Activated CD8-positive, alpha-beta memory T cell treated with anti-CD3 and anti-CD28 coated beads for 1 hour (primary cell): ENCODE measurements around the gene MAS1.
"Not testable (repeated sequence)": the region's sequence is repeated elsewhere in the genome, so short reads cannot be mapped to it uniquely, and the experiment has no call there.

ENCODE experiments used
- DNase-seq, 2 donors: peaks; one replicate each; pipeline ENCODE4 v3.0.0-alpha.2; 2020; ENCODE audit warnings: low read depth in 1 of 2; ENCODE audit errors: extremely low read depth in 1 of 2

Gene MAS1

GRCh38 chr6:159890792-159891191, at the start of gene MAS1:
Gene MAS1 (plus strand): TSS chr6:159890988. CDS start chr6:159906956, 15,968 bp downstream.
- no peak for DNase-seq

DNA sequence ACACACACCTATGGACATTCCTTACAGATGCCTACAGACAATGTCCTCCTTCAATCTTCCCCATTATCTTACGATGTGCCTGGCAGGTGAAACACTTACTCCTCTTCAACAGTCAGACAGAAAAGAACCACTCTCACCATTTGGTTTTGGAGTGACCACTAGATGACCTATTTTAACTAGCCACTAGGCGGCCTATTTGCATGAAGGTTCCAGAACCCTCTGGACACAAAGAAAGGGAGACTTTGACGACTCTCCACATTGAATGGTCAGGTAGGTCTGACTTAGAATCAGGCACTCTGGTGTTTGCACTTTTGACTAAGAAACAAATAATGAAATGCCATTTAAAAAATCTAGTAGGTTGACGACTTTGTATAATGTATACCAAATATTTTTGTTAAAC, 48.8 kb upstream of the MAS1 start:
- no peak for DNase-seq

DNA sequence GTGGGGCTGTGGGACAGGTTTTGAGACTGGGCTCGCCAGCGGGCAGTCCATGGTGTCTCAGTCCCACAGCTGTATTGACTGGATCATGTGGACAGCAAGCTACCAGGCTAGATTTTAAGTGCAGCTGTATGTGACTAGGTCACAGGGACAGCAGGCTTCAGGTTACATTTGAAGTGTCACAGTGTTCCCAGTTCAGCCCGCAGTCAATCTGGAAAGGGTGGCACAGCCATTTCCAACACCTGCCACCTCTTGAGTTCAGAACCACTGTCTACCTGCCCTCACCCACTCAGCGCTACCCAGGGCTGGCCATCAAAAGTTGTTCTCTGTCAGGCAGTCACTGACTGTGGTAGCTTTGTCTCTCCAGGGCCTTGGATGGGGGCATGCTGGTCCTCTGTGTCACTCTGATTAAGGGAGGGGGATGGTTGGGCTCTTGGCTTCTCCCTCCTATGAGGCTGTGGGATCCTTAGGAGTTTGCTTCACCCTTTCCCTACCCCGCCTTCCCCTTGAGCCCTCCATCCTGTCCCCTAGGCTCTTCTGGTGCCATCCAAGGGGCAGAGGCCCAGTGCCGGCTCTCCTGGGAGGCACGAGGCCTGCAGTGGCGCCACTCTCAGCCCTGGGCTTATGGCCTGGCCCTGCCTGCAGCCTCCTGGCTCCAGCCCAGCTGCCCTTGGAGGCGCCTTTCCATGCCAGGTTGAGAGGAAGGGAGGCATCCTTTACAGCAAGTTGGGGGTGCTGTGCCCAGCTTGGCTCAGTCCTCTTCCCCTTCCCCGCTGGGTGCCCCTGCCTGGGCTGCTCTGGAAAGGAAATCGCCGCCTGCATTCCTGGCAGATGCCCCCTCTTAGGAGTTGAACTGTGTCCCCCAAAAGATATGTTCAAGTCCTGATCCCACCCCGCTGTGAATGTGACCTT, 45.8 kb upstream of the MAS1 start:
- no peak for DNase-seq

- not testable (repeated sequence) for DNase-seq
These were observed 42.2 kb upstream of the MAS1 start for GRCh38 chr6:159848552-159848951.

GRCh38 chr6:159849851-159850250, 40.9 kb upstream of the MAS1 start:
- DNase-seq = not testable (repeated sequence)

GRCh38 chr6:159852877-159853276, 37.9 kb upstream of the MAS1 start:
- DNase-seq = no peak

GRCh38 chr6:159853754-159854153, 37.0 kb upstream of the MAS1 start:
- DNase-seq = no peak

- DNase-seq = no peak
These were observed 35.8 kb upstream of the MAS1 start for GRCh38 chr6:159854959-159855358.

- DNase-seq = no peak
These were observed 32.5 kb upstream of the MAS1 start for GRCh38 chr6:159858259-159858658.

GRCh38 chr6:159860482-159860881, 30.3 kb upstream of the MAS1 start:
- DNase-seq = no peak

- DNase-seq = no peak
These were observed 28.7 kb upstream of the MAS1 start for GRCh38 chr6:159862103-159862502.

- not testable (repeated sequence) for DNase-seq
These were observed 27.4 kb upstream of the MAS1 start for GRCh38 chr6:159863341-159863740.

DNA sequence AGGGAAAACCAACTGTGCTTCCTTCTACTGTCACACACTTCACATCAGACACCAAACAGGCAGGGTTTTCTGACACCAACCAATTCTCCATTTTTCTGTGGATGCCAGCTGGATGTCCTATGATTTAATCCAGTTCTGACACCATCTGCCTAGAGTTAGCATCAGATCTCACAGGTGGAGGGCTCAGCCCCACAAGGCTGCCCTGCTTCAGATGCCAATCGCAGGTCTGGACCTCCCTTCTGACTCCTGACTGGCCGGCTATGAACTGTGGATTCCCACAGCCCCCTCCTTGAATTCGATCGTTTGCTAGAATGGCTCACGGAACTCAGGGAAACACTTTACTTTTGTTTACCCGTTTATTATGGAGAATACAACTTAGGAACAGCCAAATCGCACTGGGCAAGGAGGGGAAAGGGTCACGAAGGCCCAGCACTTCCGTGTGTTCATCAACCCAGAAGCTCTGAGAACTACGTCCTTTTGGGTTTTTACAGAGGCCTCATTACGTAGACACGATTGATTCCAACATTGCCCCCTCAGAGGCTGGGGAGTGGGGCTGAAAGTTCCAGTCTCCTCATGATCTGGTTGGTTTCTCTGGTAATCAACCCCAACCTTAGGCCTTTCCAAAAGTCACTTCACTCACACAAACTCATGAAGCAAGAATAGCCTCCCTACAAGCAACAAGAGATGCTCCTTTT, 25.4 kb upstream of the MAS1 start:
- DNase-seq = no peak

GRCh38 chr6:159866286-159867247, 24.2 kb upstream of the MAS1 start:
- DNase-seq = no peak

GRCh38 chr6:159871241-159871640, 19.5 kb upstream of the MAS1 start:
- no peak for DNase-seq

- DNase-seq = no peak
These were observed 18.9 kb upstream of the MAS1 start for GRCh38 chr6:159871906-159872305.

GRCh38 chr6:159874435-159874834, 16.4 kb upstream of the MAS1 start:
- DNase-seq = no peak

DNA sequence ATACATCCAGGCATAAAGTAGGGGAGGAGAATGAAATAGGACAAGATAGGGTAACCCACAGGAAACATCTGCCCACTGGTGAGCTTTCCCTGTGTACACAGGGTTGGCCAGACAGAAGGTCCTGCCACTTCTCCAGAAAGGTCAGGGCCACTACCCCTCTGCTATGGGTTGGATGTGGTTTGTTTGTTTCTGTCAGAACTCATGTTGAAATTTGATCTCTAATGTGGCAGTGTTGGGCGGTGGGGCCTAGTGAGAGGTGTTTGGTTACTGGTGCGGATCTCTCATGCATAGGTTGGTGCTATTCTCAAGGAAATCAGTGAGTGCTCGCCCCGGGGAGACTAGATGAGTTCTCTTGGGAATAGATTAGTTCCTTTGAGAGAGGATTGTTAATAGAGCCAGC, 15.6 kb upstream of the MAS1 start:
- DNase-seq = no peak

- no peak for DNase-seq
These were observed 14.5 kb upstream of the MAS1 start for GRCh38 chr6:159876242-159876641.

DNA sequence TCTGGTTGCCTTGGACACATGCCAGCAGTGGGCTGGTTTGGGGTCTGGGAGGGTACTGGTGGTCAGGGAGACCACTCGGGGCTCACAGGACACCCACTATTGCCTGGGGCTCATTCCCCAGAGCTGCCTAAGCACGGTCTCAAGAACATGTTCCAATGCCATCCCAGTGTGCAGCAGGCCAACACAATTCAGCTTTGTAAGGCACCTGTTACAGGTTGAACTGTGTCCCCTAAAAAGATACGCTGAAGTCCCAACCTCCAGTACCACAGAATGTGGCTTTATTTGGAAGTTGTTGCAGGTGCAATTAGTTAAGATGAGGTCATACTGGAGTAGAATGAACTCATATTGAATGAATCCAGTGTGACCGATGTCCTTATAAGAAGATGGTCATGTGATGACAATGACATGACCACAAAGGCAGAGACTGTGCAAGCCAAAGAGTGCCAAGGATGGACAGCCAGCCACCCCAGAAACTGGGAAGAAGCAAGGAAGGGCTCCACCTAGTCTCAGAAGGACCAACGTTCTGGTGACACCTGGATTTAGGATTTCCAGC, 13.5 kb upstream of the MAS1 start:
- no peak for DNase-seq

- DNase-seq = no peak
These were observed 12.4 kb upstream of the MAS1 start for GRCh38 chr6:159878341-159878740.
